Neural cell (in vitro differentiated cells): ENCODE results near the gene CARD6. TPM values are rescaled to one million over a fixed set of nuclear protein-coding genes. Genes with fewer than 3 reads are reported as not detected.

ENCODE experiments used
- H2AFZ ChIP-seq: fragments of 200-600, 300-800 bp; sonication (generic), shearing (Covaris generic); 2 replicates; pipeline ENCODE4 v1.6.0; 2014; ENCODE audit warnings: low read depth, mild to moderate bottlenecking, antibody characterized with exemption, low read length, moderate library complexity
- H3F3A ChIP-seq: fragments of 200-600 bp; shearing (Covaris generic); 2 replicates; pipeline ENCODE4 v1.6.1; 2016; ENCODE audit warnings: mild to moderate bottlenecking, moderate library complexity, mixed read lengths, antibody characterized with exemption, low read length; ENCODE audit not compliant: insufficient read depth, poor library complexity, severe bottlenecking
- H3K27ac ChIP-seq: fragments of 200-600, 300-800 bp; sonication (generic), shearing (Covaris generic); 2 replicates; pipeline ENCODE4 v1.5.1; 2014; ENCODE audit warnings: mild to moderate bottlenecking, low read length, moderate library complexity
- H3K27me3 ChIP-seq: fragments of 300-800, 200-600 bp; sonication (generic), shearing (Covaris generic); 2 replicates; pipeline ENCODE4 v1.6.0; 2014; ENCODE audit warnings: mild to moderate bottlenecking, low read depth, low read length, moderate library complexity; ENCODE audit not compliant: insufficient read depth
- H3K36me3 ChIP-seq: fragments of 300-800, 200-600 bp; sonication (generic), shearing (Covaris generic); 2 replicates; pipeline ENCODE4 v1.5.1; 2014; ENCODE audit warnings: mild to moderate bottlenecking, antibody characterized with exemption, low read length, moderate library complexity; ENCODE audit not compliant: insufficient read depth
- H3K4me2 ChIP-seq: fragments of 300-800, 200-600 bp; sonication (generic), shearing (Covaris generic); 2 replicates; pipeline ENCODE4 v1.6.0; 2014; ENCODE audit warnings: mild to moderate bottlenecking, low read length
- H3K4me3 ChIP-seq: fragments of 300-800, 200-600 bp; sonication (generic), shearing (Covaris generic); 2 replicates; pipeline ENCODE4 v1.5.1; 2014; ENCODE audit warnings: mild to moderate bottlenecking, low read length, moderate library complexity
- H3K79me2 ChIP-seq: fragments of 200-600 bp; shearing (Covaris generic); replicated peaks from 2 replicates; pipeline ENCODE4 v1.6.0; 2014; ENCODE audit warnings: mild to moderate bottlenecking, low read length, moderate library complexity; ENCODE audit not compliant: insufficient read depth
- H3K9ac ChIP-seq: fragments of 300-800, 200-600 bp; sonication (generic), shearing (Covaris generic); 2 replicates; pipeline ENCODE4 v1.6.1; 2016; ENCODE audit warnings: mild to moderate bottlenecking, low read length, mixed read lengths
- H3K9me2 ChIP-seq: fragments of 200-600 bp; shearing (Covaris generic); 2 replicates; pipeline ENCODE4 v1.6.1; 2016; ENCODE audit warnings: mild to moderate bottlenecking, low read length, mixed read lengths; ENCODE audit not compliant: insufficient read depth
- H3K9me3 ChIP-seq: fragments of 200-600, 300-800 bp; sonication (generic), shearing (Covaris generic); 2 replicates; pipeline ENCODE4 v1.6.1; 2016; ENCODE audit warnings: mild to moderate bottlenecking, mixed run types, low read length, moderate library complexity, mixed read lengths
- H4K20me1 ChIP-seq: fragments of 200-600 bp; shearing (Covaris generic); 2 replicates; pipeline ENCODE4 v1.6.1; 2016; ENCODE audit warnings: mild to moderate bottlenecking, mixed run types; ENCODE audit not compliant: insufficient read depth
- EP300 ChIP-seq: fragments of 450-650 bp; conservative IDR thresholded peaks from 2 replicates; pipeline ENCODE4 v1.6.1; 2014; ENCODE audit warnings: antibody characterized with exemption, mild to moderate bottlenecking, moderate library complexity; ENCODE audit not compliant: poor library complexity, severe bottlenecking
- EZH2 ChIP-seq: fragments of 200-600, 300-800 bp; shearing (Covaris generic), sonication (generic); IDR thresholded peaks from 2 replicates; pipeline ENCODE4 v1.6.1; 2014; ENCODE audit warnings: antibody characterized with exemption, low read length, borderline replicate concordance, mild to moderate bottlenecking; ENCODE audit not compliant: insufficient read depth, poor library complexity, severe bottlenecking
- MXI1 ChIP-seq: fragments of 450-650 bp; conservative IDR thresholded peaks from 2 replicates; pipeline ENCODE4 v1.6.1; 2014; ENCODE audit warnings: antibody characterized with exemption, mild to moderate bottlenecking; ENCODE audit not compliant: poor library complexity, severe bottlenecking
- POLR2AphosphoS5 ChIP-seq: IDR thresholded peaks from 2 replicates; pipeline ENCODE4 v1.6.1; 2012
- RAD21 ChIP-seq: fragments of 450-650 bp; conservative IDR thresholded peaks from 2 replicates; pipeline ENCODE4 v1.6.1; 2014; ENCODE audit warnings: antibody characterized with exemption, mild to moderate bottlenecking, moderate library complexity
- SMC3 ChIP-seq: fragments of 450-650 bp; conservative IDR thresholded peaks from 2 replicates; pipeline ENCODE4 v1.6.1; 2014; ENCODE audit warnings: antibody characterized with exemption, mild to moderate bottlenecking, moderate library complexity; ENCODE audit not compliant: poor library complexity
- TAF1 ChIP-seq: IDR thresholded peaks from 2 replicates; pipeline ENCODE4 v1.6.1; 2012; ENCODE audit warnings: low read depth
- polyA plus RNA-seq: library from polyadenylated mRNA; depleted of rRNA; stranded (reverse); fragments of >200 nt; gene quantifications from 2 replicates; pipeline ENCODE4 v1.2.3, GENCODE V29; 2014
- TF ChIP-seq, protein P1 (sequence below): fragments of 450-650 bp; IDR thresholded peaks from 2 replicates; pipeline ENCODE4 v1.5.1; 2014; ENCODE audit warnings: antibody characterized with exemption, mild to moderate bottlenecking, moderate library complexity; ENCODE audit not compliant: poor library complexity, severe bottlenecking
- TF ChIP-seq, protein P2 (sequence below): IDR thresholded peaks from 2 replicates; pipeline ENCODE4 v1.6.1; 2012; ENCODE audit warnings: borderline replicate concordance

The CARD6 gene
- polyA plus RNA-seq, 1 donor from 2014 or later: 0.06 TPM

DNA sequence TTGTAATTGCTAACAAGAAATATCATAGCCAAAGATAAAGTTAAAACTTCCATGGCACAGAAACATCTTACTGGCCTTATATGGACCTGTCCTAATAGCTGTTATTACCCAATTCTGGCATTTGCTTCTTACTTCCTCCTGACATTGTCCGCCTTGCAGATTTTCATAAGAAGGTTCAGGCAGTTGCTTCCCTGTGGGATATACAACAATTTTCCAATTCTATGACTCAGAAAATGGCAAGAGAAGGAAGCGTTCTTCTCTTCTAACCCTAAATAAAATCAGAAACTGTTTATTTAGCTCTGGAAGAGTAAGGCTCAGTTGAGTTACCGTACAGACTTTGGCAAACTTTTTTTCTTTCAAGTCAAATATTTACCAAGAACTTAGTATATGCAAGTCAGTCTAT is 44.7 kb upstream of the CARD6 start:
- H4K20me1 ChIP-seq: no peaks in the 10 kb centered on the region
- no peak overlapping the region for H3K27ac ChIP-seq
- TF ChIP-seq, protein P1, sequence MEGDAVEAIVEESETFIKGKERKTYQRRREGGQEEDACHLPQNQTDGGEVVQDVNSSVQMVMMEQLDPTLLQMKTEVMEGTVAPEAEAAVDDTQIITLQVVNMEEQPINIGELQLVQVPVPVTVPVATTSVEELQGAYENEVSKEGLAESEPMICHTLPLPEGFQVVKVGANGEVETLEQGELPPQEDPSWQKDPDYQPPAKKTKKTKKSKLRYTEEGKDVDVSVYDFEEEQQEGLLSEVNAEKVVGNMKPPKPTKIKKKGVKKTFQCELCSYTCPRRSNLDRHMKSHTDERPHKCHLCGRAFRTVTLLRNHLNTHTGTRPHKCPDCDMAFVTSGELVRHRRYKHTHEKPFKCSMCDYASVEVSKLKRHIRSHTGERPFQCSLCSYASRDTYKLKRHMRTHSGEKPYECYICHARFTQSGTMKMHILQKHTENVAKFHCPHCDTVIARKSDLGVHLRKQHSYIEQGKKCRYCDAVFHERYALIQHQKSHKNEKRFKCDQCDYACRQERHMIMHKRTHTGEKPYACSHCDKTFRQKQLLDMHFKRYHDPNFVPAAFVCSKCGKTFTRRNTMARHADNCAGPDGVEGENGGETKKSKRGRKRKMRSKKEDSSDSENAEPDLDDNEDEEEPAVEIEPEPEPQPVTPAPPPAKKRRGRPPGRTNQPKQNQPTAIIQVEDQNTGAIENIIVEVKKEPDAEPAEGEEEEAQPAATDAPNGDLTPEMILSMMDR: no peak
- TF ChIP-seq TAF1 (no peak), POLR2AphosphoS5 (no peak), RAD21 (no peak), MXI1 (no peak), EP300 (no peak), EZH2 (no peak), SMC3 (no peak)
- TF ChIP-seq, protein P2, sequence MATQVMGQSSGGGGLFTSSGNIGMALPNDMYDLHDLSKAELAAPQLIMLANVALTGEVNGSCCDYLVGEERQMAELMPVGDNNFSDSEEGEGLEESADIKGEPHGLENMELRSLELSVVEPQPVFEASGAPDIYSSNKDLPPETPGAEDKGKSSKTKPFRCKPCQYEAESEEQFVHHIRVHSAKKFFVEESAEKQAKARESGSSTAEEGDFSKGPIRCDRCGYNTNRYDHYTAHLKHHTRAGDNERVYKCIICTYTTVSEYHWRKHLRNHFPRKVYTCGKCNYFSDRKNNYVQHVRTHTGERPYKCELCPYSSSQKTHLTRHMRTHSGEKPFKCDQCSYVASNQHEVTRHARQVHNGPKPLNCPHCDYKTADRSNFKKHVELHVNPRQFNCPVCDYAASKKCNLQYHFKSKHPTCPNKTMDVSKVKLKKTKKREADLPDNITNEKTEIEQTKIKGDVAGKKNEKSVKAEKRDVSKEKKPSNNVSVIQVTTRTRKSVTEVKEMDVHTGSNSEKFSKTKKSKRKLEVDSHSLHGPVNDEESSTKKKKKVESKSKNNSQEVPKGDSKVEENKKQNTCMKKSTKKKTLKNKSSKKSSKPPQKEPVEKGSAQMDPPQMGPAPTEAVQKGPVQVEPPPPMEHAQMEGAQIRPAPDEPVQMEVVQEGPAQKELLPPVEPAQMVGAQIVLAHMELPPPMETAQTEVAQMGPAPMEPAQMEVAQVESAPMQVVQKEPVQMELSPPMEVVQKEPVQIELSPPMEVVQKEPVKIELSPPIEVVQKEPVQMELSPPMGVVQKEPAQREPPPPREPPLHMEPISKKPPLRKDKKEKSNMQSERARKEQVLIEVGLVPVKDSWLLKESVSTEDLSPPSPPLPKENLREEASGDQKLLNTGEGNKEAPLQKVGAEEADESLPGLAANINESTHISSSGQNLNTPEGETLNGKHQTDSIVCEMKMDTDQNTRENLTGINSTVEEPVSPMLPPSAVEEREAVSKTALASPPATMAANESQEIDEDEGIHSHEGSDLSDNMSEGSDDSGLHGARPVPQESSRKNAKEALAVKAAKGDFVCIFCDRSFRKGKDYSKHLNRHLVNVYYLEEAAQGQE: no peak

DNA sequence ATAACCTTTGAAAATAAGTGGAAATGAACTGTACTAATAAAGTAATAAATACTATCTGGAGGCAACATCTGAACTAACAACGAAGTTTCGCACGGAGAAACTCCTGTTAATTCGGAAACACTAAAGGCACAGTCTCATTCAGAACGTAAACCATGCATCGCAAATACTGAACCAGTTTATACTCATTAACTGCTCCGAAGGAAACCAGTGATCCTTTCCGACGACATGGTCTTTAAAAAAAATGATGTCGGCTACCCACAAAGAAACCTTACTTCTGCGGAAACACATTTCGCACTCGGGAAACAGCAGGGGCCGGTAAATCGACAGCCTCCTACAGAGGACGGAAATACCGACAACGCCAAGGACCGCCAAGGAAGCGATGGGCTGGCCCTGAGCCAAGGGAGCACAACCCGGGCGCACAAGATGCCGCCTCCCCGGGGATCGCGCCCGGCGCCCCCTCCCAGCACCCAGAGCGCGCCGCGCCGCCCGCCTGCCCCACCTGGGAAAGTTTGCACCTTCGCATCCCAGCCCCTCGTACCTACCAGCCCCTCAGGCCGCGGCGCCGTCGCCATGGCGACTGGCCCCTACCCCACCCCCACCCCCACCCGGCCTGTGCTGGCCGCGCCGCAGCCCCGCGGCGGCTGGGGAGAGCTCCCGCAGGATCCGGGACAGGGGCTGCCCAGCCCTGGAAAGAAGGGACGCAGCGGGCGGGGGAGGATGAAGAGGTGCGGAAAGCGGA is 43.7 kb upstream of the CARD6 start:
- Histone ChIP-seq H3K4me3 (peak overlapping the region; percentile 94), H4K20me1 (no peaks in the 10 kb centered on the region), H3K27ac (peak overlapping the region; percentile 78), H3K9ac (peak overlapping the region; percentile 83), H3K27me3 (no peaks in the 10 kb centered on the region), H3F3A (peaks cover 3% of the 10 kb centered on the region), H3K9me3 (no peaks in the 10 kb centered on the region), H2AFZ (peak overlapping the region; percentile 60), H3K9me2 (no peaks in the 10 kb centered on the region), H3K4me2 (peak overlapping the region; percentile 81), H3K79me2 (peaks cover 41% of the 10 kb centered on the region), H3K36me3 (no peaks in the 10 kb centered on the region)
- no peak for TF ChIP-seq TAF1
- TF ChIP-seq EP300: no peak
- TF ChIP-seq EZH2: no peak
- TF ChIP-seq SMC3: no peak
- TF ChIP-seq POLR2AphosphoS5: no peak
- peak; percentile 60 for TF ChIP-seq MXI1
- TF ChIP-seq, protein P1: no peak
- no peak for TF ChIP-seq RAD21

More for the DNA sequence above, 44.7 kb upstream of the CARD6 start:
- Histone ChIP-seq H3K4me2 (peak overlapping the region; percentile 81), H3K27me3 (no peaks in the 10 kb centered on the region), H3K79me2 (peaks cover 51% of the 10 kb centered on the region), H3F3A (peaks cover 3% of the 10 kb centered on the region), H3K9ac (no peak overlapping the region), H2AFZ (no peak overlapping the region), H3K4me3 (peak overlapping the region; percentile 94), H3K36me3 (no peaks in the 10 kb centered on the region), H3K9me2 (no peaks in the 10 kb centered on the region), H3K9me3 (no peaks in the 10 kb centered on the region)
